22Rv1 (cell line): ENCODE results near the gene MYOCD.

Source experiments
- H3K27ac ChIP-seq: fragments of 450-650 bp; 2 replicates; pipeline ENCODE4 v1.5.1; 2017
- ZFX ChIP-seq: fragments of 450-650 bp; IDR thresholded peaks from 2 replicates; pipeline ENCODE4 v1.6.1; 2017; ENCODE audit warnings: antibody characterized with exemption, borderline replicate concordance
- TF ChIP-seq, protein P1 (sequence below): fragments of 450-650 bp; IDR thresholded peaks from 2 replicates; pipeline ENCODE4 v1.5.1; 2017; ENCODE audit warnings: mild to moderate bottlenecking

The MYOCD gene

GRCh38 chr17:12734926-12735325, 69.2 kb downstream of the MYOCD start:
- no peak overlapping the region for H3K27ac ChIP-seq
- TF ChIP-seq ZFX = no peak
- TF ChIP-seq, protein P1, sequence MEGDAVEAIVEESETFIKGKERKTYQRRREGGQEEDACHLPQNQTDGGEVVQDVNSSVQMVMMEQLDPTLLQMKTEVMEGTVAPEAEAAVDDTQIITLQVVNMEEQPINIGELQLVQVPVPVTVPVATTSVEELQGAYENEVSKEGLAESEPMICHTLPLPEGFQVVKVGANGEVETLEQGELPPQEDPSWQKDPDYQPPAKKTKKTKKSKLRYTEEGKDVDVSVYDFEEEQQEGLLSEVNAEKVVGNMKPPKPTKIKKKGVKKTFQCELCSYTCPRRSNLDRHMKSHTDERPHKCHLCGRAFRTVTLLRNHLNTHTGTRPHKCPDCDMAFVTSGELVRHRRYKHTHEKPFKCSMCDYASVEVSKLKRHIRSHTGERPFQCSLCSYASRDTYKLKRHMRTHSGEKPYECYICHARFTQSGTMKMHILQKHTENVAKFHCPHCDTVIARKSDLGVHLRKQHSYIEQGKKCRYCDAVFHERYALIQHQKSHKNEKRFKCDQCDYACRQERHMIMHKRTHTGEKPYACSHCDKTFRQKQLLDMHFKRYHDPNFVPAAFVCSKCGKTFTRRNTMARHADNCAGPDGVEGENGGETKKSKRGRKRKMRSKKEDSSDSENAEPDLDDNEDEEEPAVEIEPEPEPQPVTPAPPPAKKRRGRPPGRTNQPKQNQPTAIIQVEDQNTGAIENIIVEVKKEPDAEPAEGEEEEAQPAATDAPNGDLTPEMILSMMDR = no peak

DNA sequence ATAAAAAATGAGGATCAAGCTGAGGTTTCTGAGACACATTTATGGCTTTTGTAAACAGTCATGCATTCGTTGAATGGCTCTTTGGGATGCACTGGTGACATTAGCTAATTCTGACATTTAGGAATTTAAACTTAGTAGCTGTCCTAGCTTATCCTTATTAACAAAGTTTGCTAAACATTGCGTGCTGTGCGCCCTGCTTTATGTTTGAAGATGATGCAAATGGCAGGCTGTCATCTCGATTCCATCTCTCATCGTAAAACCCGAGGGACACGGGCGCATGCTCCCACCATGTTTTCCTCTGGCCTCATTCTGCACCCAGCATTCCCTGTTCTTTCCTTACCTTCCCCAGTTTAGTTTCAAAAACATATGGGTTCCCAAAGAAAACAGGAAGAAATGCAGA, 69.8 kb downstream of the MYOCD start:
- no peak for TF ChIP-seq ZFX
- TF ChIP-seq, protein P1 = no peak

DNA sequence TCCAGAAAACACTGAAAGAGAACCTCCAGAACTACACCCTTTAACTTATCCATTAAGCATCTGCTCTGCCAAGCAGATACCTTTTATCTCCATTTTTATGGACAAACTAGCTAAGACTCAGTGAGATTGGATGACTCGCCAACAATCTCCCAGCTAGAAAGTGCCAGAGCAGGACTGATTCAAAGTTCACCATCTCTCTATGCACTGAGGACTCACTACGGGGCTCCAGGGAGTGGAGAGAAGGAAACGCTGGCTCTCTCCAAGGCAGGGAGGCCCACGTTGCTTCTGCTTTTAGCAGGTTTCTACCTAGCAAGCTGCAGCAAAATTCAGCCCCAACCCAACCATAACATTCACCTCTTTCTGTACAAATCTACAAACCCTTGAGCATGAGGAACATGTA, 70.8 kb downstream of the MYOCD start:
- no peak for TF ChIP-seq ZFX
- TF ChIP-seq, protein P1 = no peak
- no peak overlapping the region for H3K27ac ChIP-seq

More for the DNA sequence above, 69.8 kb downstream of the MYOCD start:
- H3K27ac ChIP-seq = no peak overlapping the region

DNA sequence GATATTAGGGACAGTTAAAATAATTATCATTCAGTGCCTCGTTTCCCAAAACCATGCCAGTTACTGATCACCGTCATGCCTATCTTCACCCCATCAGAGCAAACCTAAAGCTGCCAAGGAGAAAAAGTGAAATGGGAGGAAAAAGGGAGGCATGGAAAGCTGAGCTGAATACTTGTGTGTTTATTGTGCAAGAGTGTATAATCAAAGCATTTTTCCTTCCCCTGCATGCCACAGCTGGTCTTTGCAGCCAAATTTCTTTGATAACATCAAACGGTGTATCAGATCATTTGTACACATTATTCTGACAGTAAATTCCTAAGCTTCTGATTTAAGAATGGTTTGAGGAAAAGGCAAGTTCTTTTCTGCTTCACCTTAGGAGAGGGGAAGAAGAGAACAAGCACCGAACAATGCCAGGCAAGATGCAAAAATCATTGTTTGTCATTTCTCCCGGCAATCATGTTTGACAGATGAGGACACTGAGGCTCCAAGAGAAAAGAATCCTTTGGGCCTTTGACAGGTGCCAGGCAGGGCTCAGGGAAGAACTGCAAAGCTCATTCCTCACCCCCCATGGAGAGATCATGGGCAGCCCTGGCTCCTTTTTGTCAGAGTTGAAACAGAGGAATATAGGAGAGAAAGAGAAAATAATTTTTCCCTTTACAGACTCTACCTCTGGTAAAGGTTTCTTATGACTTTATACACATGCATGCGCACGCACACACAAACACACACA, 72.2 kb downstream of the MYOCD start:
- H3K27ac ChIP-seq = no peak overlapping the region
- no peak for TF ChIP-seq ZFX
- TF ChIP-seq, protein P1 = no peak

DNA sequence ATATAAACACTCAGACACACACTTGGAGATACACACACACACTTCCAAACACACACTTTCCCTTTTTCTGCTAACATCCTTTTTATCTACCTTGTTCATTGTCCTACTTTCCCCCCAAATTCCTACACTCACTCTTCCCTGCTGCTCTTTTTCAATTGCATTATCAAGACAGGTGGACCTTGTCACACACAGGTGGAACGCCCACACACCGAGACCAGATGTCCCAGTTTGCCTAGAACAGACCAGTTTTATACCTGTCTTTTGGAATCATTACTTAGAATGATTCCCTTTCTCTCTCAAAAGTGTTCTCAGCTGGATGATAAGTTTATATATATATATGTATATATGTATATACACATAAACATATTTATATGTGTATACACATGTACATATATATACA, 72.9 kb downstream of the MYOCD start:
- TF ChIP-seq ZFX = no peak
- TF ChIP-seq, protein P1 = no peak

DNA sequence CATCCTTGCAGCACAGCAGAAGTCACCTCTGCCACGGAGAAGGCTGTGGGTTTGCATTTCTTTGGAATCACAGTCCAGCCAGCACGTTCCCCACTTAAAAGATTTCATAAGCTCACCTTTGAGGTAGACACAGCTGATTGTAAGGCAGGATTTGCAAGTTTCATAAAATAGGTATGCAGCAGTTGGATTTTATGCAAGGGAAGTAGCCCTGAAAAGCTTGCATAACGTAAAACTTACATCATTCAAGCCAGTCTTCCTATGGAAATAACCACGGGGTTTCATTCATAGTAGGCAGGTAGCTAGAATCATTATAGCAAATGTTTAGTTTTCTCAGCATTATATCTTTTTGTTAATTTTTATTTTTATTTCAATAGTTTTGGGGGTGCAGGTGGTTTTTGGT, 73.8 kb downstream of the MYOCD start:
- no peak for TF ChIP-seq ZFX
- TF ChIP-seq, protein P1 = no peak
- no peak overlapping the region for H3K27ac ChIP-seq

More for the DNA sequence above, 72.9 kb downstream of the MYOCD start:
- no peak overlapping the region for H3K27ac ChIP-seq

DNA sequence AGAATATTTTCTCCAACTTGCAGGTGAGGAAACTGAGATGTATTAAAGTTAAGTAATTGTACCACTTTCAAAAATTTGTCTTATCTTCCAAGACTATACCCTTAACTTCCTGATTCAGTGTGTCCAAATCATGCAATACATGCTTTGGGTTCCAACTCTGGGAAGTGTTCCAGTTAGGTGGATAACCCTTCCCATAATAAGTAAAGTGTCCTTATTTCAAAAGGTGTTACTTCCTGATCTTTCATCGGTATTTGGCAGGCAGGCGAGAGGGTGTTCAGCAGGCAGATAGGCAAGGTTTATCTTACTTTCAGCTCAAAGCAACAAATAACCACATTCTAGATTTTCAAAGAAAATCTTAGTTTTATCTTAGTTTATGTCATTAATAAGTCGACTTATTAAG, 77.4 kb downstream of the MYOCD start:
- H3K27ac ChIP-seq = no peak overlapping the region
- TF ChIP-seq, protein P1 = no peak
